AG04450 (cell line): Measurements from ENCODE around the gene MYO1D. TPM values are rescaled to one million over a fixed set of nuclear protein-coding genes. Genes with fewer than 3 reads are reported as not detected.

Source experiments
- CTCF ChIA-PET: fragments of 300-600, 350-600 bp; formaldehyde crosslinking; extraction: SDS; loops from one replicate; lab custom pipeline; 2022; ENCODE audit warnings: antibody characterized with exemption, inconsistent platforms; lab: Charles Lee
- POLR2A ChIA-PET: fragments of 350-600 bp; formaldehyde crosslinking; extraction: SDS; loops from one replicate; lab custom pipeline; 2021; ENCODE audit warnings: antibody characterized with exemption, inconsistent platforms; lab: Yijun Ruan, JAX
- DNase-seq: peaks from one replicate; pipeline ENCODE4 v3.0.0-alpha.2; 2011; ENCODE audit warnings: low read depth, low spot score
- H3K27ac ChIP-seq: one replicate; pipeline ENCODE4 v1.5.1; 2012; ENCODE audit warnings: low read depth, low read length, control low read depth
- H3K27me3 ChIP-seq: one replicate; pipeline ENCODE4 v1.6.0; 2012; ENCODE audit warnings: low read length; ENCODE audit not compliant: control insufficient read depth, insufficient read depth
- H3K4me3 ChIP-seq: 2 replicates; pipeline ENCODE4 v1.5.1; 2011; ENCODE audit warnings: mild to moderate bottlenecking, low read depth, low read length, control low read depth
- H3K9me3 ChIP-seq: 2 replicates; pipeline ENCODE4 v1.5.1; 2012; ENCODE audit warnings: low read length; ENCODE audit not compliant: control insufficient read depth, insufficient read depth
- polyA plus RNA-seq: library from polyadenylated mRNA; depleted of rRNA; stranded (reverse); fragments of >200 nt; gene quantifications from 2 replicates; pipeline ENCODE4 v1.2.3, GENCODE V29; 2011
- TF ChIP-seq, protein P1 (sequence below): IDR thresholded peaks from 2 replicates; pipeline ENCODE4 v1.5.1; 2011; ENCODE audit warnings: low read depth, low read length, control low read depth, inconsistent platforms

Gene MYO1D
- polyA plus RNA-seq, 1 experiment, result 1.1 TPM

DNA sequence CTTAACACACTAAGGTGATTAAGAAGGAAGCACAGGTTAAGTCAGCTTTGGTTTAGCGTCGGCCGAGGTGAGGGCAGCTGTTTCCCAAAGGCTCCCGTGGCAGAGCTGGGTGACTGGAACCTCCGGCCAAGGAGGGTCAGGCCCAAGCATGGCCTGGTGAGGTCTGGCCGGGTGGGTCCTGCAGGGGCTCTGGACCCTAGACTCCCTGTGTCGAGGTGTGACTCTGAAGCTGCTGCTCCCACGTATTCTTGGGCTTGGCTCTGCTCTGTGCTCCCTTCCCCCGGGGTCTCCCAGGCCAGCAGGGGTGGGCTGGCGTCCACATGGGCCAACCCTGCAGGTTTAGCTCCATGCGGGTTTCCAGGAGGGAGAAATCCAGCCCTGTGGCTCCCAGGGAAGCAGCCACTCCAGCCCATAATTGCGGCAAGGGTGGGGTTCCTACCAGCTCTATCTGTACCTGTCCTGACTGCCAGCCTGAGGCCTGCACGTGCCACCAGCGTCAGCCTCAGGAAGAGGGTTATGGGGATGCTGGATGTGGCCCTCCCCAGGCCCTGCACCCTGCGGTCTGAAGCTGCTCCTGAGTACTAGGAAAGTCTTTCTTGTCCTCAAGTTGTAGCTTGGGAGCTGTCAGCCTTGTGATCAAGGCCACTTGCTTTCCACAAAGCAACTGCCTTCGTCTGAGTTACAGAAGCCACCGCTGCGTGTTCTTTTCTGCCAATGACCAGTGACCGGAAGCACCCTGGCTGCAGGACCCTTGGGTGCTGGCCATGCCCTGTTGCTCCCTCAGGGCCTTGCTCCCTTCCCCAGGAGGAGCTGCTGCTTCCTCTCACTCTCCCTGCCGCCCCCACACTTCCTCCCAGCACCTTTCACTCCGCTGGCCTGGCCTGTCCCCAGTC lies 385.3 kb downstream of the MYO1D start:
- no peak overlapping the region for H3K27ac ChIP-seq
- DNase-seq, result no peak
- TF ChIP-seq, protein P1, sequence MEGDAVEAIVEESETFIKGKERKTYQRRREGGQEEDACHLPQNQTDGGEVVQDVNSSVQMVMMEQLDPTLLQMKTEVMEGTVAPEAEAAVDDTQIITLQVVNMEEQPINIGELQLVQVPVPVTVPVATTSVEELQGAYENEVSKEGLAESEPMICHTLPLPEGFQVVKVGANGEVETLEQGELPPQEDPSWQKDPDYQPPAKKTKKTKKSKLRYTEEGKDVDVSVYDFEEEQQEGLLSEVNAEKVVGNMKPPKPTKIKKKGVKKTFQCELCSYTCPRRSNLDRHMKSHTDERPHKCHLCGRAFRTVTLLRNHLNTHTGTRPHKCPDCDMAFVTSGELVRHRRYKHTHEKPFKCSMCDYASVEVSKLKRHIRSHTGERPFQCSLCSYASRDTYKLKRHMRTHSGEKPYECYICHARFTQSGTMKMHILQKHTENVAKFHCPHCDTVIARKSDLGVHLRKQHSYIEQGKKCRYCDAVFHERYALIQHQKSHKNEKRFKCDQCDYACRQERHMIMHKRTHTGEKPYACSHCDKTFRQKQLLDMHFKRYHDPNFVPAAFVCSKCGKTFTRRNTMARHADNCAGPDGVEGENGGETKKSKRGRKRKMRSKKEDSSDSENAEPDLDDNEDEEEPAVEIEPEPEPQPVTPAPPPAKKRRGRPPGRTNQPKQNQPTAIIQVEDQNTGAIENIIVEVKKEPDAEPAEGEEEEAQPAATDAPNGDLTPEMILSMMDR, result no peak
- CTCF ChIA-PET, result interaction anchor here (1.2 kb wide), 1 partner anchor 30 kb away, joined by 9 read pairs; no protein-coding TSS in a partner anchor
- no peak overlapping the region for H3K4me3 ChIP-seq
- H3K9me3 ChIP-seq, result no peaks in the 10 kb centered on the region; the same call in 1 of the 2 replicates
- POLR2A ChIA-PET, result no interaction called here
- H3K27me3 ChIP-seq, result no peaks in the 10 kb centered on the region

DNA sequence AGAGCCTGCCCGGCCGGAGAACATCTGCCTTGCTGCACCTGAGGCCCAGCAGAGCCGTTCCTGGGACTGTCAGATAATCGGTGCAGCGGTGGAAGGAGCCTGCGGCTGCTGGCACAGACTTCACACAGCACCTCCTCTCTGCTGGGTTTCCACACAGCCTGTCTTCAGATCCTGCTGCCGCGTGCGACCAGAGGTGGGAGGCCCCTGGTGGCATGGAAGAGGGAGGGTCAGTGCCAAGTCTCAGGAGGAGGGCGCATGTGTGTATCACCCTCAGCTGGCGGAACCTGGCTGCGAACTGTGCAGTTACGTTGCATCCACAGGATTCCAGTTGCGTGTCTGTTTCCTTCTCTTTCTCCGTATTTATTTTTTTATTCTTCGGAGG lies 386.8 kb downstream of the MYO1D start:
- Histone ChIP-seq H3K27ac (no peak overlapping the region), H3K9me3 (no peaks in the 10 kb centered on the region; the same call in 1 of the 2 replicates), H3K4me3 (no peak overlapping the region), H3K27me3 (no peaks in the 10 kb centered on the region)
- DNase-seq, result no peak
- TF ChIP-seq, protein P1, result no peak
- CTCF ChIA-PET, result no interaction called here
- POLR2A ChIA-PET, result no interaction called here

DNA sequence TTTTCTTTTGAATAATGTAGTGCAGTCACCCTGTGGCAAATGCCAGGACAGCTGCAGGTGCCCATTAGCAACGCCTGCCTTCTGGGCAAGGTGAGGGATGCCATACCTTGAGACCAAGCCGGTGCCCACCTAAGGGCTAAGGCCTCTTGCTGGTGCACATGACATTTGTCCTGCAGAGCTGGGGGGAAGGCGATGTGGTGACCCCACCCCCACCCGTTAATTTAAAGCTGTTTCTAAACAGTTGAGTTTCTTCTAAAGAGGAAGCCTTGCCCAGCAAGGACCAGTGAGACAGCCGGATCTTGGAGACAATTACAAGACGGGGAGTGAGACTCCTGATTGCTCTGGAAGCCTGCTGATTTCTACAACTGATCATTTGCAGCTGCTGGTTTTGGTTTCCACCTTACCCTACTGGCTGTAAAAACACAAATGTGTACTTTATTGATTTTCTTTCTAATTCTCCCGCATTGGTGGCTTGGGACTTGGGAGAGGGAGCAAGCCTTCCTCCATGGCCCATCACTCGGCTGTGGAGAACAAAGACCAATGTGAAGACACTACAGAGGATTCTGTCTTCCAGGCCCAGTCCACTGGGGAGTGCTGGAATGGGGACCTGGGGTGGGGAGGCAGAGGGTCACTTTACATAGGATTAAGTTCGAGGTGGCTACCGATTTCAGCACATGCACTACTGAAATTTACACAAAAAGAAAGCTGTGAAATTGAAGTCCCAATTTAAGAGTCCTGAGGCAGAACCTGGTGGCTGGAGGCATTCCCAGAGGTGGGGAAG lies 387.4 kb downstream of the MYO1D start:
- H3K27me3 ChIP-seq, result no peaks in the 10 kb centered on the region
- H3K4me3 ChIP-seq, result no peak overlapping the region
- DNase-seq, result no peak
- no peaks in the 10 kb centered on the region; the same call in 1 of the 2 replicates for H3K9me3 ChIP-seq
- ChIA-PET CTCF (interaction anchor here (0.6 to 1.3 kb wide), 2 partner anchors 388 to 560 kb away, joined by 3 to 4 read pairs; no protein-coding TSS in a partner anchor), POLR2A (no interaction called here)
- no peak overlapping the region for H3K27ac ChIP-seq
- TF ChIP-seq, protein P1, result no peak

DNA sequence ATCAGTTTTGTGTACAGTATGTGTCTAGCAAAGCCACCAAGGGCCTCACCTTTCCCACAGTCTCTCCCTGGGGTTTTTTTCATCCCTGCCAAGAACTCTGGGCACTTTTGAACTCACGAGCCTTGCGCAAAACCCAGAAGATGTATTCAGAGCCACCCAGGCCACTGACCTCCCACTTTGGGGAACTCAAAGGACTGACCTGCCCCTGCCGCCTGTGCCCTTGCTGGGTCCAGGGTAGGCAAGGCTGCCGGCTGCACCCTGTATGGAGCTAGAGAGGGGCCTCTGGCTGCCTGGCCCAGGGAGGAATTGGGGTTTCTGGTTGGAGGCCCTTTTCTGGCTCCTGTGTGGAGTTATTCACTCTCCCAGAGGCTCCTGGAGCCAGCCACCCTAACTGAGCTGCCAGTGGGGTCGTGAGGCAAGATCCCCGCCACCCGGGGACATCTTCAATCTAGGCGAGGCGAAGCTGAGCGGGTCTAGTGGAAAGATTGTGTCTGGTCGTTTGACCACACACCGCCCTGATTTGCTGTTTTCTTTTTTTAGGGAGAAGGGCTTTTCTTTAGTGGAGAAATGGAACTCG lies 388.2 kb downstream of the MYO1D start:
- no peak overlapping the region for H3K4me3 ChIP-seq
- POLR2A ChIA-PET, result no interaction called here
- DNase-seq, result no peak

More for the DNA sequence above, 388.2 kb downstream of the MYO1D start:
- H3K27me3 ChIP-seq, result no peaks in the 10 kb centered on the region
- no peaks in the 10 kb centered on the region; the same call in 1 of the 2 replicates for H3K9me3 ChIP-seq
- TF ChIP-seq, protein P1, result no peak
- no peak overlapping the region for H3K27ac ChIP-seq
- CTCF ChIA-PET, result interaction anchor here (1.3 kb wide), 1 partner anchor 389 kb away, joined by 3 read pairs; no protein-coding TSS in a partner anchor
